Measurements from ENCODE around the gene PARVA.
"Not testable (repeated sequence)": the region's sequence is repeated elsewhere in the genome, so short reads cannot be mapped to it uniquely, and the experiment has no call there.

The PARVA gene

GRCh38 chr11:12377106-12377823 lies at the start of gene PARVA:
PARVA (plus strand) TSS chr11:12377571; CDS start chr11:12377648, 77 bp downstream.
- no peak for DNase-seq (ENCODE audit: low read depth in 3 of 3)

GRCh38 chr11:12329169-12329568 lies 48.2 kb upstream of the PARVA start:
- no peak for DNase-seq (ENCODE audit: low read depth in 3 of 3)

- DNase-seq (ENCODE audit: low read depth in 3 of 3), result no peak
These were observed 47.6 kb upstream of the PARVA start for GRCh38 chr11:12329797-12330196.

- DNase-seq (ENCODE audit: low read depth in 3 of 3), result no peak
These were observed 46.7 kb upstream of the PARVA start for GRCh38 chr11:12330485-12331231.

- peak; percentile 41 to 55 (median 49) for DNase-seq (ENCODE audit: low read depth in 3 of 3)
These were observed 46.0 kb upstream of the PARVA start for GRCh38 chr11:12331239-12331874.

- no peak for DNase-seq (ENCODE audit: low read depth in 3 of 3)
These were observed 33.8 kb upstream of the PARVA start for GRCh38 chr11:12343526-12343925.

GRCh38 chr11:12353534-12353933 lies 23.8 kb upstream of the PARVA start:
- DNase-seq (ENCODE audit: low read depth in 3 of 3), result no peak

GRCh38 chr11:12354750-12355545 lies 22.4 kb upstream of the PARVA start:
- DNase-seq (ENCODE audit: low read depth in 3 of 3), result no peak

- no peak for DNase-seq (ENCODE audit: low read depth in 3 of 3)
These were observed 20.3 kb upstream of the PARVA start for GRCh38 chr11:12356944-12357655.

GRCh38 chr11:12357697-12358096 lies 19.7 kb upstream of the PARVA start:
- not testable (repeated sequence) for DNase-seq (ENCODE audit: low read depth in 3 of 3)

GRCh38 chr11:12358302-12359188 lies 18.8 kb upstream of the PARVA start:
- DNase-seq (ENCODE audit: low read depth in 3 of 3), result no peak

- DNase-seq (ENCODE audit: low read depth in 3 of 3), result no peak
These were observed 17.6 kb upstream of the PARVA start for GRCh38 chr11:12359761-12360160.

- DNase-seq (ENCODE audit: low read depth in 3 of 3), result no peak
These were observed 15.7 kb upstream of the PARVA start for GRCh38 chr11:12361682-12362081.

- no peak for DNase-seq (ENCODE audit: low read depth in 3 of 3)
These were observed 14.5 kb upstream of the PARVA start for GRCh38 chr11:12362857-12363256.

GRCh38 chr11:12363373-12363772 lies 14.0 kb upstream of the PARVA start:
- DNase-seq (ENCODE audit: low read depth in 3 of 3), result no peak

GRCh38 chr11:12365965-12366575 lies 11.3 kb upstream of the PARVA start:
- DNase-seq (ENCODE audit: low read depth in 3 of 3), result peak; percentile 1 to 25 (median 15)

- DNase-seq (ENCODE audit: low read depth in 3 of 3), result not testable (repeated sequence)
These were observed 10.3 kb upstream of the PARVA start for GRCh38 chr11:12367057-12367456.

GRCh38 chr11:12372111-12372510 lies 5.3 kb upstream of the PARVA start:
- no peak for DNase-seq (ENCODE audit: low read depth in 3 of 3)

- no peak for DNase-seq (ENCODE audit: low read depth in 3 of 3)
These were observed 1.7 kb upstream of the PARVA start for GRCh38 chr11:12375720-12376119.
